Memory B cell (primary cell): ENCODE measurements around the gene RAB6B.

Experiments
- ATAC-seq: fragments of 150-1000 bp; cut with Tn5 transposase; 2 replicates; pipeline ENCODE4 v1.10.0; 2021; ENCODE audit warnings: low read depth, mild to moderate bottlenecking, moderate library complexity
- DNase-seq, 2 donors: peaks; one replicate each; pipeline ENCODE4 v3.0.0; 2022; ENCODE audit warnings: low spot score in 2 of 2
- H3K27ac Mint-ChIP-seq: one replicate; pipeline ENCODE4 v1.8.0; 2022; ENCODE audit warnings: mild to moderate bottlenecking, moderate library complexity, mixed read lengths
- H3K27me3 Mint-ChIP-seq: one replicate; pipeline ENCODE4 v1.8.0; 2022; ENCODE audit warnings: mixed read lengths
- H3K36me3 Mint-ChIP-seq: one replicate; pipeline ENCODE4 v1.8.0; 2022; ENCODE audit warnings: mild to moderate bottlenecking, mixed read lengths
- H3K4me1 Mint-ChIP-seq: one replicate; pipeline ENCODE4 v1.8.0; 2022; ENCODE audit warnings: mixed read lengths
- H3K4me3 Mint-ChIP-seq: one replicate; pipeline ENCODE4 v1.8.0; 2022; ENCODE audit warnings: mild to moderate bottlenecking, moderate library complexity, mixed read lengths
- H3K9me3 Mint-ChIP-seq: one replicate; pipeline ENCODE4 v1.8.0; 2022; ENCODE audit warnings: mixed read lengths

RAB6B gene

DNA sequence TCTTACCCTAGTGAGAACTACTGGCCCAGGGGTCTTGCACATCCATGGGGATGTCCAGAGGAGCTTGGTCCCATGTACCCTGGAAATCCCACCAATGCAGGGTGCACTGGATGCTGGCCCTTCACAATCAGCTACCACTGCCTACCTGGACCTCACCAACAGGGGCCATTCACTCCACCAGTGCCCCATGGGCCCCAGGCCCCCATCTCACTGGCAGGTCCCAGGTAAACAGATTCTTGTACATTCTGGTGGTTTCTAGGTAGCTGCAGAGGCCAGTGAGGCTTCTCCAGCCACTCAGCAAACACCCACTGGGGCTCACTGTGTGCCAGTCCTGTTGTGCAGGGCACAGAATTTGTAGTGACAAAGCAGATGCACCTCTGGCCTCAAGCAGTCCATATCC is 24.9 kb downstream of the RAB6B start:
- H3K36me3 Mint-ChIP-seq, result no peaks in the 10 kb centered on the region
- no peak overlapping the region for H3K4me3 Mint-ChIP-seq
- DNase-seq (no peak), ATAC-seq (no peak)
- no peaks in the 10 kb centered on the region for H3K9me3 Mint-ChIP-seq
- no peaks in the 10 kb centered on the region for H3K4me1 Mint-ChIP-seq
- no peak overlapping the region for H3K27ac Mint-ChIP-seq
- H3K27me3 Mint-ChIP-seq, result peaks cover 19% of the 10 kb centered on the region

DNA sequence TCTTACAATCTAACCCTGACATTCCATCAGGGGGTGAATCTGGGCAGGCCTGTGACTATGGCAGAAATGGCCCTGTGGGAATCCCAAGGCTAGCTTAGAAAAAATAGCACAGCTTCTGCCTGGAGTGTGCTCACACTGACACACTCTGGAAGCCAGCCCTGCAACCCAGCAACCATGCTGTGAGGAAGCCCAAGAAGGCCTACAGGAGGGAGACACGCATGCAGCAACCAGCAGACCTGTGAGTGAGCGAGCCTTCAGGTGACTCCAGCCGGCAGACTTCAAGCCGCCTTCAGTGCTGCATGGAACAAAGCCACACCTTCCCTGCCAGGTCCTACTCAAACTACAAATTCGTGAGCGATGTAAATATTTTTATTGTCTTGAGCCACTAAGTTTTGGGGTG is 26.1 kb downstream of the RAB6B start:
- no peaks in the 10 kb centered on the region for H3K36me3 Mint-ChIP-seq
- DNase-seq (no peak), ATAC-seq (no peak)
- H3K9me3 Mint-ChIP-seq, result no peaks in the 10 kb centered on the region
- no peaks in the 10 kb centered on the region for H3K4me1 Mint-ChIP-seq
- H3K27me3 Mint-ChIP-seq, result peaks cover 17% of the 10 kb centered on the region
- no peak overlapping the region for H3K4me3 Mint-ChIP-seq
- H3K27ac Mint-ChIP-seq, result no peak overlapping the region

DNA sequence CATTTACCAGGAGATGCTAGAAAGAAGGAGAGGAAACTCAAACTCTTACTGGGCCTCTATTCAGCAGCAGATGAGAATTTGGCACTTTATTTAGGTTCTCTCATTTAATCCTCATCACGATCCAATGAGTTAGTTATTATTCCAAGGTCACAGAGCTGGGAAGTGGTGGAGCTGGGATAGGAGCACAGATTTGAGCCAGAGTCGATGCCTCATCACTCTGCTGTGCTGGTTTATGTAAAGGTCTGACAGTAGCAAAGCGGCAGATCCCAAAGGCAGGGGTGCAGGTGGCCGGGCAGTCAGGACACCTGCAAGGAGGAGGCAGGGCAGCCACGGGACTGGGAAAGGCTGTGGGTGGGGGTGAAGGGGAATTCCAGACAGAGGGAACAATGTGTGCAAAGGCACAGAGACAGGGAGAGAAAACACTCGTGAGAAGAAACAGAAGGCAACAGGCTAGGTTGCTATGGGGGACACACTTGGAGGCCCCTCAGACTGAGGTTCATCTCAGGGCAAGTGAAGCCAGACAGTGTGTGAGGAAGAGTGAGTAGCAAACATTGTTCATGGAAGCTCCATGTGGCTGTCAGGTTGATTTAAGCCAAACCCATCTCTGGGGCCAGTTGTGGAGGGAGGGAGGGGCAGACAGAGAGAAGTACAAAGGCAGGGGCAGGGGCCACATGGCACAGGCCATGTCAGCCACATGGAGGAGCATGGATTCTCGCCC is 26.8 kb downstream of the RAB6B start:
- Mint-ChIP-seq H3K27me3 (peaks cover 17% of the 10 kb centered on the region), H3K27ac (no peak overlapping the region), H3K4me1 (no peaks in the 10 kb centered on the region), H3K9me3 (no peaks in the 10 kb centered on the region), H3K36me3 (no peaks in the 10 kb centered on the region), H3K4me3 (no peak overlapping the region)
- ATAC-seq (no peak), DNase-seq (no peak)

DNA sequence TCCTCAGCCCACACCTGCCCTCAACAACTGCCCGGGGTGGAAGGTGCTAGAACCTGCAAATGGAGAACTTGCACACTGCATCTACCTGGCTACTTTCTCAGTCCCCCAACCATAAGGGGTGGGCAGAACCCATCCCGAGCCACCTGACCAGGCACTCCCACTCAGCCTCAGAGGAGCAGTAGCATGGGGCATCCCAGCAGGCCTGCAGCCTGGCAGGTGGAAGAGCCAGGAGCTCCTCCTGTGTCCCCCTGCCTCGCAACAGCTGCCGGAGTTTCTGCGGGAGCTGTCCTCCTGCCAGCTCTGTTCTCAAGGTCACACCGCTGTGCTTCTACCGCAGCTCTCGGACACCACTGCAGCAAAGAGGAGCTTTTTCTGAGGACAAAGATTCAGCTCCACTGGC is 27.5 kb downstream of the RAB6B start:
- H3K27me3 Mint-ChIP-seq, result peaks cover 15% of the 10 kb centered on the region
- H3K4me1 Mint-ChIP-seq, result no peaks in the 10 kb centered on the region
- no peaks in the 10 kb centered on the region for H3K36me3 Mint-ChIP-seq
- H3K9me3 Mint-ChIP-seq, result no peaks in the 10 kb centered on the region
- no peak for ATAC-seq
- DNase-seq, result no peak
- no peak overlapping the region for H3K4me3 Mint-ChIP-seq
- no peak overlapping the region for H3K27ac Mint-ChIP-seq

DNA sequence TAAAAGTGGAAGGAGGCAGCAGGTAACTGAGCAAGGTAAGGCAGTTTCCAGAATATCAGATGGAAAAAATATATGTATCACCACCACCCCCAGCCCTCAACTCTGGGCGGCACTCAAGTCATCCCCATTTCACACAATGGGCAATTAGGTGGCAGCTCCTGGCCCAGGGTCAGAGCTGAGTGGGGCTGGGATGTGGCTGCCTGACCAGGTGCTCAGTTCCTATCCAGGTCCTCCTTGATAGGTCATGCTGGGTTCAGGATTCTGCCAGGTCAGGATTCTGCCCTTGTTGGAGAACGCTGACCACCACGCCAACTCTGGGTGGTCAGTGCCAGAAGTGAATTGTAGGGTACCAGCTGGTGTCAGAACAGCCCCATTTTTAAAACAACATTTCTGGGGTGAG is 29.5 kb downstream of the RAB6B start:
- Mint-ChIP-seq H3K27ac (no peak overlapping the region), H3K4me3 (no peak overlapping the region), H3K4me1 (no peaks in the 10 kb centered on the region), H3K36me3 (no peaks in the 10 kb centered on the region), H3K27me3 (peaks cover 16% of the 10 kb centered on the region), H3K9me3 (no peaks in the 10 kb centered on the region)
- ATAC-seq (no peak), DNase-seq (no peak)

DNA sequence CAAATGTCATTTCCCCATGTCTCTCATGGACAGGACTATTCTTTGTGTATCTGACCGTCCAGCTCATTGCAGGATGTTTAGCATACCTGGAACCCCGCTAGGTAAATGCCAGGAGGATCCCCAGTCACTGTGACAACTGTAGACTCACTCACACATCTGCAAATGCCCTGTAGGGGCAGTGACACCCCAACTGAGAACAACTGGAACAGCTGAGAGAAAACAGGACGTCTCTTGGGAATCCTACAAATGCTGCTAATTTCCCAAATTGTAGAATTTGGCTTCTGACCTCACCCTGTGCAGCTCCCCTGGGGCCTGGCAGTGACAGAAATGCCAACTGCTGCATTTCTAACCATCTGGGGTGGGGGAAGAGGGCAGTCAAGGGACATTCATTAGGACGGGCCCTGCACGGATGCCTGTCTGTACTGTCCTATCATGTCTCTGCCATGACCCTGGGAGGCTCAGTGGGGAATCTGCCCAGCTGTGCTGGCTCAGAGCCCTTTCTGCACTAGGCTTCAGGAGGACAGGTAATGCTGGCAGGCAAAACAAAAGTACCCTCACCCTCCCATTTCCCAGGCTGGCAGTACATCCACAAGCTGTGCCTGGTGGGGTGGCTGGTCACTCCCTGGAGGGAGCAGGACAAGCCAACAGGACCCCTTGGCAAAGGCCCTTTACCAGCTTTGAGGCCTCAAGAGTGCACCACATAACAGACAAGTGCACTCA is 30.4 kb downstream of the RAB6B start:
- no peaks in the 10 kb centered on the region for H3K9me3 Mint-ChIP-seq
- ATAC-seq (no peak), DNase-seq (no peak)
- H3K27me3 Mint-ChIP-seq, result peaks cover 15% of the 10 kb centered on the region
- no peak overlapping the region for H3K27ac Mint-ChIP-seq
- no peak overlapping the region for H3K4me3 Mint-ChIP-seq
- H3K4me1 Mint-ChIP-seq, result no peaks in the 10 kb centered on the region
- H3K36me3 Mint-ChIP-seq, result no peaks in the 10 kb centered on the region

DNA sequence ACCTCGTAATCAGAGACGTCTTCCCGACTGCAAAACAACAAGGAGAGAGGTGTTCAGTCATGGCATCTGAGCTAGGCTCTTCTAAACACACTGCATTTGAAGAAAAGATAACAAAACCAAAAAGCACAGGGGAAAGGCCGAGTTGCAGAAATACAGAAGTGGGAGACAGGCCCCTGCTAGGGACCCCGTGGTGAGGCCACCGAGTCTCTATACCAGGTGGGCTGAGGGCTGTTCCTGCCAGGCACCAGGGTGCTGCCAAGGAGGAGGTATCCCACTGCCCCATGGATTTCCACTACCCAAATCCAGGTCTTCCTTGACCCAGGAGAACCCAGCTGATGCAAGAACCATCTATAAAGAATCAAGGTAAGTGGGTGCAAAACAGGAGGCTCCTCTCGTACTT is 31.1 kb downstream of the RAB6B start:
- H3K9me3 Mint-ChIP-seq, result no peaks in the 10 kb centered on the region
- ATAC-seq (no peak), DNase-seq (no peak)
- H3K4me3 Mint-ChIP-seq, result no peak overlapping the region
- no peak overlapping the region for H3K27ac Mint-ChIP-seq
- no peaks in the 10 kb centered on the region for H3K4me1 Mint-ChIP-seq
- H3K36me3 Mint-ChIP-seq, result no peaks in the 10 kb centered on the region
- H3K27me3 Mint-ChIP-seq, result peaks cover 10% of the 10 kb centered on the region

DNA sequence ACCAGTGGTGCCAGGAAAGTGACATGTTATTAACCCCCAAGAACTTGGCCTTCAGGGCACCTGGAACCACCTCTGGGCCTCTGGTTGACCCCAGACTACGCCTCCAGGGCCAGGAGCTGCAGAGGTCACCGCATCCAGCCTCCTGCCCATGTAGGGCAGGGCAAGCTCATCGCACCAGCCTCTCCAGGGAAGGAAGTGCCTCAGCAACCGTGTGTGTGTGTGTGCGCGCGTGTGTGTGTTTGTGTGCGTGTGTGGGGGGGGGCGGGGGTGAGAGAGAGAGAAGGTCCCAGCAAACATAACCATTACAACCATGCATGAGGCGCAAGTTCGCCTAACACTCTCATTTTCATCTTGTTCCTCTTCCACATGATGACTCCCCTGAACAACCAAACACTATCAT is 31.8 kb downstream of the RAB6B start:
- Mint-ChIP-seq H3K4me1 (no peaks in the 10 kb centered on the region), H3K36me3 (no peaks in the 10 kb centered on the region), H3K27me3 (peaks cover 8% of the 10 kb centered on the region), H3K4me3 (no peak overlapping the region), H3K9me3 (no peaks in the 10 kb centered on the region), H3K27ac (no peak overlapping the region)
- ATAC-seq, result no peak
- DNase-seq, result no peak

DNA sequence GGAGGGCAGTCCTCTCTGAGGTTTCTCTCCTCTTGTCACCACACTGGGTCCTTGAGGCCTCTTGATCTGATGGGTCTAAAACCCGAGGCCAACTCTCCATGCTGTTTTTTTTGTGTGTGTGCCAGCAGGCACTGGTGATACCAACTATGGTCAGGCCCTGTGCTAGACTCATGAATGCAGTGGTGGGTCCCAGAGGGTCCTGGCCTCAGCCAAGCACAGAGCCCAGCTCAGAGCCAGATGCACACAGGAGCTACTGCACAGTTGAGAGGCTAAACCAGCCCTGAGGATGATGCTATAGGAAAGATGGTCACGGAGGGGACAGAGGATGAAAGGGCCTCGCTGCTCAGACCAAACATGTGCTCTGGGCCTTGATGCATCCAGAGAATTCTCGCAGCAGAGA is 33.5 kb downstream of the RAB6B start:
- H3K36me3 Mint-ChIP-seq, result no peaks in the 10 kb centered on the region
- DNase-seq (no peak), ATAC-seq (no peak)
- H3K27ac Mint-ChIP-seq, result no peak overlapping the region
- H3K4me3 Mint-ChIP-seq, result no peak overlapping the region
- H3K9me3 Mint-ChIP-seq, result no peaks in the 10 kb centered on the region
- H3K27me3 Mint-ChIP-seq, result peaks cover 4% of the 10 kb centered on the region
- no peaks in the 10 kb centered on the region for H3K4me1 Mint-ChIP-seq

DNA sequence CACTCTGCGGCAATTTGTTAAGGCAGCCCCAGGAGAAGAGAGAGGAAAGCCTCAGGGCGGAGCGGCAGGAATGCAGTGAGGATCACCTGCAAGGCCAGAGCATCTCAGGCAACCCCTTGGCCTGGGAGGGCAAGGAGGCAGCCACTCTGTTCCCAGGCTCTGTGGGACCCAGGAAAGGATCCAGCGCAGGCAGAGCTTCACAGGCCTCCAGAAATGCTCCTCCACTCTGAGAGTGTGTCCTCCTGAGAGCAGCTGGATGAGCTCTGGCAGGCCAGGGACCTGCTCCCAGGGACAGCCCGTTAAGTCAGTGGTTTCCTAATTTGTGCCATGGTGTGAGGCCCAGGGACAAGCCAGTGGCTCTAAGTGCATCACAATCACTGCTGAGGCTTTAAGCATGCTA is 35.2 kb downstream of the RAB6B start:
- H3K36me3 Mint-ChIP-seq, result no peaks in the 10 kb centered on the region
- DNase-seq (no peak), ATAC-seq (no peak)
- H3K9me3 Mint-ChIP-seq, result no peaks in the 10 kb centered on the region
- peaks cover 4% of the 10 kb centered on the region for H3K27me3 Mint-ChIP-seq
- H3K4me1 Mint-ChIP-seq, result no peaks in the 10 kb centered on the region
- no peak overlapping the region for H3K27ac Mint-ChIP-seq
- no peak overlapping the region for H3K4me3 Mint-ChIP-seq

DNA sequence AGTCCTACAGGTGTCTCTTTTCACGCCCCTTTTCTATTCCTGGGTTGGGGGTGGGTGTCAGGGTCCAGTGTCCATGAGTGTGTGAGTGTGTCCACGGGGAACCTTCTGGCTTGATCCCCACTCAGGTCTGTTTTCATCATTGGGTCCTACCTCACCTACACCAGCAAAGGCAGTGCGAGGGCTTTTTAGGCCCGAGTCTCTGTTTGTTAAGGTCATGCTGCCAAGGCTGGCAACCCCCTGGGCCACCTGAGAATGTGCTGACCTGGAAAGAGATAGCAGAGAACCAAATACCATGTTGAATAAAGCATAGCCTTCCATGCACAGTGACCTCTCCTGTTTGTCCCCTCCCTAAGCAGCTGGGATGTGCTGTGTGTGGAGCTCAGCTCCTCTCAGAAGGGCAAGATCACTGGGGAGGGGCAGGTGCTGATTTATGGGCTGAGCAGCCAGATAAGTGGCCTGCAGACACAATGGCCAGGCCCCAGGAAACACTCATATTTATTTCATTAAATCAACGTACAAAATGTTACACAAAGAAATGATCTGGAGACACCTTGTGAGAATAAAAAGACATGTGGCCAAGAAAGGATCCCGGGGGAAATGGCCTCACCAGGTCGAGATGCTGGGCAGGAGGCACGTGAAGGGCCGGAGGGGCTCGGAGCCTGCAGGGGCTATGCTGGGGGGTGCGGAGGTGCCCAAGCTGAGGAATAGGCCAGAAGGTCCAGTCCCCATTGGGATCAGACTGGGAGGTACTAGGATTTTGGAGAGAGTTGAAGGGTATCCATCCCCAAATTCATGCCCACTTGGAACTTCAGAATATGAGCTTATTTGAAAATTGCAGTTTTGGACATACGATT is 36.1 kb downstream of the RAB6B start:
- Mint-ChIP-seq H3K36me3 (no peaks in the 10 kb centered on the region), H3K27me3 (peaks cover 4% of the 10 kb centered on the region), H3K9me3 (no peaks in the 10 kb centered on the region), H3K27ac (no peak overlapping the region), H3K4me1 (no peaks in the 10 kb centered on the region), H3K4me3 (no peak overlapping the region)
- no peak for ATAC-seq
- no peak for DNase-seq

DNA sequence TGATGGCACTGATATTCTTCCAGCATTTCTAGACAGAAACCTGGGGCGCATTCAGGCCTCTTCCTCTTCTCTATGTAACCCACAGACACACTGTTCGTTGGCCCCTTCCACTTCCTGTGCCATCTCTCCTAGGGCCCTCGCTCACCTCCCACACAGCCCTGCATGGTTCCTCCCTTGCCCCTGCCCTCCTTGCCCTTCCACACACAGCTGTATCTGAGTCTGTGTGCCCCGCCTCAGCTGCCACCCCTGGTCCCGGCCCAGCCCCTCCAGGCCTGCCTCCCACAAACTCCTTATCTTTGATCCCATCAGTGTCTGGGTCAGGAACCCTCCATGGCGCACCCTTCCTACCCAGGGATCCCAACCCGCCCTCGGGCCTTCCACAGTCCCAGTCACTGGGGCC is 37.9 kb downstream of the RAB6B start:
- Mint-ChIP-seq H3K27ac (no peak overlapping the region), H3K9me3 (no peaks in the 10 kb centered on the region), H3K4me3 (no peak overlapping the region), H3K27me3 (peaks cover 2% of the 10 kb centered on the region), H3K4me1 (no peaks in the 10 kb centered on the region), H3K36me3 (no peaks in the 10 kb centered on the region)
- ATAC-seq (no peak), DNase-seq (no peak)

DNA sequence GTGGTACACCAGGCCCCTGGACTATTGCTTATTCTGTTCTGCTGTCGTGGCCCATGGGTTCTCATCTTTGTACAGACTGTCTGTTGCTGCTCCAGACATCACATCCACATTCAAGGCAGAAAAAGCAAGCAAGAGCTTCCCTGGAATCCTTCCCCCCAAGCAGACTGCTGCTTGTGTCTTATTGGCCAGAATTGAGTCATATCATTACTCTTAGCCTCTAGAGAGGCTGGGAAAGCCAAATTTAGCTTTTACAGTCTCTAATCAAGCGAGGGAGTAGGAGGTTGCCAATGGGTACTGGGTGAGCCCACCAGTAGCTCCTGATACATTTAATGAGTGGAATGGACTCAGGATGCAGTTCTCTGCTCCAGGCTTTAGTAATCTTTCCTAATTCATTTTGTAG is 39.4 kb downstream of the RAB6B start:
- H3K9me3 Mint-ChIP-seq, result no peaks in the 10 kb centered on the region
- DNase-seq, result no peak
- ATAC-seq, result no peak
- no peaks in the 10 kb centered on the region for H3K27me3 Mint-ChIP-seq
- no peak overlapping the region for H3K4me3 Mint-ChIP-seq
- peaks cover 2% of the 10 kb centered on the region for H3K4me1 Mint-ChIP-seq
- no peaks in the 10 kb centered on the region for H3K36me3 Mint-ChIP-seq
- H3K27ac Mint-ChIP-seq, result no peak overlapping the region

DNA sequence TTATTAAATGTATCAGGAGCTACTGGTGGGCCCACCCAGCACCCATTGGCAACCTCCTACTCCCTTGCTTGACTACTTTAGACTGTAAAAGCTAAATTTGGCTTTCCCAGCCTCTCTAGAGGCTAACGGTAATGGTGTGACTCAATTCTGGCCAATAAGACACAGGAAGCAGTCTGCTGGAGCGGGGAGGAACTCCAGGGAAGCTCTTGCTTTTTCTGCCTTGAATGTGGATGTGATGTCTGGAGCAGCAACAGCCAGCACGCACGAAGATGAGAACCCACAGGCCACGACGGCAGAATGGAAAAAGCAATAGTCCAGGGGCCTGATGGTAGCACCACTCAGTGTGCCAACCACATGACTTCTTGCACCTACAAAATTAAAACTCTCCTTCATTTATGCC is 39.9 kb downstream of the RAB6B start:
- DNase-seq (no peak), ATAC-seq (no peak)
- H3K9me3 Mint-ChIP-seq, result no peaks in the 10 kb centered on the region
- H3K4me3 Mint-ChIP-seq, result no peak overlapping the region
- H3K27ac Mint-ChIP-seq, result no peak overlapping the region
- peaks cover 4% of the 10 kb centered on the region for H3K4me1 Mint-ChIP-seq
- no peaks in the 10 kb centered on the region for H3K27me3 Mint-ChIP-seq
- no peaks in the 10 kb centered on the region for H3K36me3 Mint-ChIP-seq
